ENCODE data around the gene TBC1D1.

- TF ChIP-seq CTCF (IDR thresholded peaks at IDR 0.05) = no peak
- no peak for TF ChIP-seq POLR2A (IDR thresholded peaks at IDR 0.05)
Observed at GRCh38 chr4:37995981-37996775, 105.3 kb downstream of the TBC1D1 start.

Measured in prostate gland (tissue), 2 donors.